SK-N-SH (cell line): ENCODE data around the gene PRKCD.

Experiments
- ELF1 ChIP-seq: IDR thresholded peaks from 2 replicates; pipeline ENCODE4 v1.4.0; 2012
- EZH2phosphoT487 ChIP-seq: fragments of 200-600 bp; sonication (generic); IDR thresholded peaks from 2 replicates; pipeline ENCODE4 v1.6.1; 2017; ENCODE audit warnings: low read depth, mixed run types, mild to moderate bottlenecking, antibody characterized with exemption, moderate library complexity, borderline replicate concordance
- MAX ChIP-seq: IDR thresholded peaks from 2 replicates; pipeline ENCODE4 v1.4.0; 2012; ENCODE audit warnings: low read depth
- MXI1 ChIP-seq: IDR thresholded peaks from 2 replicates; pipeline ENCODE4 v1.6.1; 2012; ENCODE audit warnings: mild to moderate bottlenecking, low read depth, low read length, improper control_type of control experiment
- POLR2AphosphoS5 ChIP-seq: IDR thresholded peaks from 2 replicates; pipeline ENCODE4 v1.6.1; 2012; ENCODE audit warnings: low read depth, low read length
- REST ChIP-seq: IDR thresholded peaks from 2 replicates; pipeline ENCODE4 v1.6.1; 2012; ENCODE audit warnings: mild to moderate bottlenecking, low read depth, low read length, moderate library complexity
- SIN3A ChIP-seq: IDR thresholded peaks from 2 replicates; pipeline ENCODE4 v1.6.1; 2012; ENCODE audit warnings: low read depth, mild to moderate bottlenecking, low read length, moderate library complexity, borderline replicate concordance
- TEAD4 ChIP-seq: IDR thresholded peaks from 2 replicates; pipeline ENCODE4 v1.4.0; 2012; ENCODE audit warnings: mild to moderate bottlenecking, borderline replicate concordance; ENCODE audit not compliant: insufficient read depth
- USF1 ChIP-seq: IDR thresholded peaks from 2 replicates; pipeline ENCODE4 v1.4.0; 2012; ENCODE audit warnings: low read depth, borderline replicate concordance
- TF ChIP-seq, protein P1 (sequence below): fragments of 200-600 bp; sonication (generic); IDR thresholded peaks from 2 replicates; pipeline ENCODE4 v1.6.1; 2017; ENCODE audit warnings: antibody characterized with exemption, mild to moderate bottlenecking, moderate library complexity

GRCh38 chr3:53149699-53150098 lies 11.3 kb upstream of the PRKCD start:
- TF ChIP-seq SIN3A (no peak), USF1 (no peak), MXI1 (no peak), TEAD4 (no peak), REST (no peak), EZH2phosphoT487 (no peak), POLR2AphosphoS5 (no peak), MAX (no peak), ELF1 (no peak)
- TF ChIP-seq, protein P1, sequence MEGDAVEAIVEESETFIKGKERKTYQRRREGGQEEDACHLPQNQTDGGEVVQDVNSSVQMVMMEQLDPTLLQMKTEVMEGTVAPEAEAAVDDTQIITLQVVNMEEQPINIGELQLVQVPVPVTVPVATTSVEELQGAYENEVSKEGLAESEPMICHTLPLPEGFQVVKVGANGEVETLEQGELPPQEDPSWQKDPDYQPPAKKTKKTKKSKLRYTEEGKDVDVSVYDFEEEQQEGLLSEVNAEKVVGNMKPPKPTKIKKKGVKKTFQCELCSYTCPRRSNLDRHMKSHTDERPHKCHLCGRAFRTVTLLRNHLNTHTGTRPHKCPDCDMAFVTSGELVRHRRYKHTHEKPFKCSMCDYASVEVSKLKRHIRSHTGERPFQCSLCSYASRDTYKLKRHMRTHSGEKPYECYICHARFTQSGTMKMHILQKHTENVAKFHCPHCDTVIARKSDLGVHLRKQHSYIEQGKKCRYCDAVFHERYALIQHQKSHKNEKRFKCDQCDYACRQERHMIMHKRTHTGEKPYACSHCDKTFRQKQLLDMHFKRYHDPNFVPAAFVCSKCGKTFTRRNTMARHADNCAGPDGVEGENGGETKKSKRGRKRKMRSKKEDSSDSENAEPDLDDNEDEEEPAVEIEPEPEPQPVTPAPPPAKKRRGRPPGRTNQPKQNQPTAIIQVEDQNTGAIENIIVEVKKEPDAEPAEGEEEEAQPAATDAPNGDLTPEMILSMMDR = no peak
